NK-92 (cell line): Measurements from ENCODE around the gene PTTG1IP.

Source experiments
- DNase-seq: peaks from one replicate; lab custom pipeline; 2025; ENCODE audit not compliant: unreplicated experiment; lab: John Stamatoyannopoulos, UW

Gene PTTG1IP

GRCh38 chr21:44867999-44868700 lies 5.3 kb downstream of the PTTG1IP start:
- DNase-seq = no peak

- no peak for DNase-seq
Measured at GRCh38 chr21:44867464-44867863, 6.0 kb downstream of the PTTG1IP start.

GRCh38 chr21:44866780-44867179 lies 6.7 kb downstream of the PTTG1IP start:
- DNase-seq = no peak

GRCh38 chr21:44865561-44866280 lies 7.8 kb downstream of the PTTG1IP start:
- DNase-seq = no peak

- DNase-seq = no peak
Measured at GRCh38 chr21:44862869-44863685, 10.4 kb downstream of the PTTG1IP start.

- DNase-seq = no peak
Measured at GRCh38 chr21:44858791-44859190, 14.7 kb downstream of the PTTG1IP start.

GRCh38 chr21:44858291-44858690 lies 15.2 kb downstream of the PTTG1IP start:
- DNase-seq = no peak

GRCh38 chr21:44857127-44857892 lies 16.2 kb downstream of the PTTG1IP start:
- DNase-seq = no peak

- DNase-seq = no peak
Measured at GRCh38 chr21:44856131-44856530, 17.4 kb downstream of the PTTG1IP start.

GRCh38 chr21:44855572-44855971 lies 17.9 kb downstream of the PTTG1IP start:
- no peak for DNase-seq

GRCh38 chr21:44854664-44855446 lies 18.6 kb downstream of the PTTG1IP start:
- no peak for DNase-seq

GRCh38 chr21:44854391-44854663 lies 19.2 kb downstream of the PTTG1IP start:
- no peak for DNase-seq

GRCh38 chr21:44853601-44854390 lies 19.7 kb downstream of the PTTG1IP start:
- DNase-seq = no peak

GRCh38 chr21:44850905-44851657 lies 22.4 kb downstream of the PTTG1IP start:
- DNase-seq = no peak

- DNase-seq = no peak
Measured at GRCh38 chr21:44850208-44850800, 23.2 kb downstream of the PTTG1IP start.

GRCh38 chr21:44849616-44850130 lies 23.8 kb downstream of the PTTG1IP start:
- DNase-seq = no peak

GRCh38 chr21:44848821-44849521 lies 24.5 kb downstream of the PTTG1IP start:
- DNase-seq = no peak
